Right kidney (tissue), 9 donors: ENCODE results near the gene TM9SF3.

ENCODE experiments used
- DNase-seq: peaks from one replicate; pipeline ENCODE4 v3.0.0-alpha.2; 2016
- long read RNA-seq, 8 donors: transcript quantifications; one replicate each; lab custom pipeline, GENCODE V29; 2026

The TM9SF3 gene
- long read RNA-seq, donor 1, full-length matches to known transcripts: 28 of 37 reads
- long read RNA-seq, donor 1, partial matches to known transcripts: 9 of 37 reads
- long read RNA-seq, donor 1, other reads (novel, unspliced or antisense): 0 of 37 reads
- long read RNA-seq, donor 2, full-length matches to known transcripts: 35 of 42 reads
- long read RNA-seq, donor 2, partial matches to known transcripts: 7 of 42 reads
- long read RNA-seq, donor 2, other reads (novel, unspliced or antisense): 0 of 42 reads
- long read RNA-seq, donor 3, full-length matches to known transcripts: 26 of 26 reads
- long read RNA-seq, donor 3, partial matches to known transcripts: 0 of 26 reads
- long read RNA-seq, donor 3, other reads (novel, unspliced or antisense): 0 of 26 reads
- long read RNA-seq, donor 4, full-length matches to known transcripts: 44 of 64 reads
- long read RNA-seq, donor 4, partial matches to known transcripts: 20 of 64 reads
- long read RNA-seq, donor 4, other reads (novel, unspliced or antisense): 0 of 64 reads
- long read RNA-seq, donor 5, full-length matches to known transcripts: 44 of 59 reads
- long read RNA-seq, donor 5, partial matches to known transcripts: 15 of 59 reads
- long read RNA-seq, donor 5, other reads (novel, unspliced or antisense): 0 of 59 reads
- long read RNA-seq, donor 6, full-length matches to known transcripts: 32 of 53 reads
- long read RNA-seq, donor 6, partial matches to known transcripts: 21 of 53 reads
- long read RNA-seq, donor 6, other reads (novel, unspliced or antisense): 0 of 53 reads
- long read RNA-seq, donor 7, full-length matches to known transcripts: 53 of 85 reads
- long read RNA-seq, donor 7, partial matches to known transcripts: 32 of 85 reads
- long read RNA-seq, donor 7, other reads (novel, unspliced or antisense): 0 of 85 reads
- long read RNA-seq, donor 8, full-length matches to known transcripts: 44 of 49 reads
- long read RNA-seq, donor 8, partial matches to known transcripts: 5 of 49 reads
- long read RNA-seq, donor 8, other reads (novel, unspliced or antisense): 0 of 49 reads

DNA sequence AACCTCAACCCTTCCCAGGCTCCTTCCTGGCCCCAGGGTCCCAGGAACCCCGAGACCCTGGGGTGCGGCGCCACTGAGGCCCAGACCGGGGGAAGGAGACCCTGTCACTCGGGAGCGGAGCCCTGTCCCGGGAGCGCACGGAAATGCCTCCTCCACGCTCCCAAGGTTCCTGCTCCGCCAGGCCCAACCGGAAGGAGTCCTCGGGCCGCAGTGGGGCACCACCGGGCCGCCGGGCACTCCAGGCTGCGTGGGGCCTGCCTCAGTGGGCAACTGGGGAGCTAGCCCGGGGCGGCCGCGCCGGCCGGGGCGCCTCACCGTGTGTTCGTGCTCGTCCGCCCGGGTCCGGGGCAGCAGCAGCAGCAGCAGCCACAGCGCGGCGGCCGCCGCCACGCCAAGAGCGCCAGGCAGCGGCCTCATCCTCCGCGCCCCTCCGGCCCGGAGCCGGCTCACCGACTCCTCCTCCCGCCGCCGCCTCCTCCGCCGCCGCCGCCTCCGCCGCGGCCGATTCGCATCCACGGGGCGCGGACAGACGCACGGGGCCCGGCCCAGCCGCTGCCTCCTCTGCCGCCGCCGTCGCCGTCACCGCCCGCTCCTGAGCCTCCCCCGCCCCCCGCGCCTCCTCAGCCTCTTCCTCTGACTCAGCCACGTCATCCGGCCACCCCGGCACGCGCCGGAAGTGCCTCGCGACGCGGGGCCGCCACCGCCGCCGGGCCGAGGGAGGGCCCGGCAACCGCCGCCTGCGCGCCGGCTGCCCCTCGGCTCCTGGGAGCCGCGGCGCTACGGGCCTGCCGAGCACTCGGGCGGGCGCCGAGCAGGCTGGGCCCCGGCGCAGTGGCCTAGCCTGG, at the start of gene TM9SF3:
TSS of gene TM9SF3 (minus strand) at position 594 of the 845 bp plus-strand sequence. CDS start at position 417, 177 bp downstream.
- peak; percentile 91 for DNase-seq

- DNase-seq: no peak
Observed at GRCh38 chr10:96636551-96636950, 49.7 kb upstream of the TM9SF3 start.

DNA sequence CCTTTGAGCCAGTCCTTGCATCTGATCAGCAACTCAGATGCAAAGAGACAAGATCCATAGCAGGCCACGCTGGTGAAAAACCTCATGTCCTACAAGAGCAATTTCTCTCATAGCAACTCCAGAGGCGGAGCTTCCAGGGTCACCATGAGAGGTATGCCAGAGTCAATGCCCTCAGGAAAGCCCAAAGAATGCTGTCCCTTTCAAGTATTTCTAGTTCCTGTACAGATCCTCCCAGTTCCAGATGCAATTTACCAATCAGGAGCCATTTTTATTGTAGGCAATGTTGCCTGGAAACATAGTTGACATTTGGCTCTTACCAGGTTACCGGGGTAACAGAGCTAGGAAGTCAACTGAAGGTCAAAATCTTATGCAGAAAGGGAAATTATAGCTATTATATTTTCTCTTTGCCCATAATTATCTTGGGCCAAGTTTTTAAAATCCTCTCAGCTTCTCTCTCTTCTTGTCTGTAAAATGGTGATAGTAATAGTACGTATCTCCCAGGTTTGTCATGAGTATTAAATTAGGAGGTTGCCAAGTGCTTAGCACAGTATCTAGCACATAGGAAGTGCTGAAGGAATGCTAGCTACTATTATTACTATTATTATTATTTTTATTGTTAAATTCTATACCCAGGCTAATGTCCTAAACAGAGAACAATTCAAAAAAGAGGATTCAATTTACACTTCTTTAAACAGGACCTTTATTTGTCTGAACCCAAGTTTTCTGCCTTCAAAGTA, 46.3 kb upstream of the TM9SF3 start:
- DNase-seq: no peak

DNA sequence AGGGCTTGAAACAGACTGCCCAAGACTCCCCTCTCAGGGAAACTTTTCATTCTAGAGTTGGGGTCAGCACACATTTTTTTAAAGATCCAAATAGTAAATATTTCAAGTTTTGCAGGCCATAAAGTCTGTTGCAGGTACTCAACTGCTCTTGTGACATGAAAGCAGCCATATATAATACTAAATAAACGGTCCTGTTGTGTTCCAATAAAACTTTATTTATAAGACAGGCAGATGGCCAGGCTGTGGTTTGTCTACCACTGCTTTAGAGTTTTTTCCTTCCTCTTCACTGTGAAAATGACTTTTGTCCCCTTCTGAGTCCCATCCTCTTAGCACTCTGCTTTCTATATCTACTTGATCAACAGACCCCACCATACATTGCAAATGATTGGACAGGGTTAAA, 40.5 kb upstream of the TM9SF3 start:
- no peak for DNase-seq

- DNase-seq: no peak
Observed at GRCh38 chr10:96626795-96627194, 40.0 kb upstream of the TM9SF3 start.

- no peak for DNase-seq
Observed at GRCh38 chr10:96625173-96625572, 38.4 kb upstream of the TM9SF3 start.

DNA sequence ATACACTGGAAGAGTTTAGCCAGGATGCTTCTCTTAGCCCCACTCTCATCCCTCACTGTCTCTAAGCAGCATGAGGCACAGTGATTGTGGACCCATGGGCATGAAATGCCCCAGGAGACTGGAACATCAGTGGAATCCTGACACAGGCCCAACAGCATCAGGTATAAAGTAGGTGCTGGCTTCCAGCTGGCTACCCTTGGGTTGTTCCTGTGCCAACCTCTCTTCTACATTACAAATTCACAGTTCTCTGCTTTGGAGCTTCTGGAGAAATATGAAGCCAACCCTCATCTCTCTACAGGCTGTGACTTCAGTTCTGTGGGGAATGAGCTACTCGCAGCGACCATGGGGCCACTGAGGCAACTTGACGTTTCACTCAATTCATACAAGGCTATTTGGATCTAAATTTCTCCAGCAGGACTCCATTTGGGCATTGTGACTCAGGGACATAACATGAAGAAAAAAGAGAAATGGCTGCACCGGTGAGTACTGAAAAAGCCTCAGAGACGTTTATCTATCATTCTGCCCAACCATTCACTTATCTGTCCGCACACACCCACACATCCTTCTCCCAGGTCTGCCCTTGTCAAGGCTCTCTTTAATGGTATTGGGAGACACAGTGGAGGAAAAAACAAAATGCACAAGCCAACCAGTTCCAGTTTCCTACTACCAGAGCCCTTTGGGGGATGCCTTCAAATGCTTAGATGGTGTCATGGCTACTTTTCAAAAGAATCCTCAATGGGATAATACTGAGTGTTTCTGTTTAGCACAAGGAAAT, 35.4 kb upstream of the TM9SF3 start:
- DNase-seq: no peak

DNA sequence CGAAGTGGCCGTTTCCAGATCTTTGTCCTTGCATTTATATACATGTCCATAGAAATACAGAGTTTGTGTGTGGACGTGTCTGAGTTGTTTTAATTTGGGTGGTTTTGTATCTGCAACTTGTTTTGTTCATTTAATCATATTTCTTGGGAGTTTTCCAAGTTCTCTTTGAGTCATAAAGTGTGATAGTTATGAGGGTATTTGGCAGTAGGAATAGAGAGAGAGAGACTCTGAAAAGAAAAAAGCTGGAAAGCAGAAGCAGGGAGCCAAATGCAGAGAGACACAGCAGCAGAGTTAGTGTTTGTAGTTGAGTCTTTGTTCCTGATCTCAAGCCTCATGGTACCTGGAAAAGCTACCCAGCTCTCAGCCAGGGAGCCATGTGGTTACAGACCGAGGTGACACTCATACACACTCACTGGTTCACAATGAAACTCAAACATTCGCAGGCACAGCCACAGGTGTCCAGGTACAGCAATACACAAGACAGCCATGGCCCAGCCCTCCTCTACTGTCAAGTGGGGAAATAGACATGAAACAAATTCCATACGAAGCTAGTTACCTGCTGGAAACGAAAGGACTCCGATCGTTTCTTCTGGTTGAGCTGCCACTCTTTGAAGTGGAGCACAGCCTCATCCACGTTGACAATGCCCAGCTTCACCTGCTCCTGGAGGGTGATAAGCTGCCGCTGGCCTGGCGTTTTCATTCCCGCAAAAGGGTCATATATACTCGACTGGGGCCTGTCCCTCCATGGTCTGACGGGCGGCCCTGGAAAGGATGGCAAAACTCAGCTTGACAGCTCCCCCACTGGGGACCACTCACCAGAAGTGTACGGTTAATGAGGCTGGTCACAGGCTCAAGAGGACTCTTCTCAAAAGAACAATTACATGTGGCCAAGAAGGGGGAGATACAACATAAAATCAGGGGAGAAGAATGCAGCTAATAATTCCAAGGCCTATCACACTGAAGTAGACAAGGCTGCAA, 33.3 kb upstream of the TM9SF3 start:
- no peak for DNase-seq

- DNase-seq: no peak
Observed at GRCh38 chr10:96619120-96619519, 32.3 kb upstream of the TM9SF3 start.

DNA sequence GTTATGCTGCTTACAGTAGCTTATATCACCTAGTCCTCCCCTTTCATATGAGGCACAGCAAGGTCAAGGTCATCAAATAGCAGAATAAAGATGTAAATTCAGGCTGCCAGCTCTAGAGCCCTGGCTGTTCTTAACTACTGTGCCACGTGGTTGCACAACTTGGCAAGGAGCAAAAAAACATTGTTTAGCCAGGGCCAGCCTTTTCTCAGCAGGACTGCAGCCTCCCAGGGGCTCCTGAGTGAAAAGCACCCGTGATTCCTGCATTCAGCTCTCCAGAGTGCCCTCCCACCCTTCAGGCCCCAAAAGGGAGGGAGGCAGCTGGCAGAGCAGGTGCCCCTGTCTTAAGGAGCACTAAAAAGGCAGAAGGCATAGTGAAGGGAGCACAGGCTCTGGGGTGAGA, 31.8 kb upstream of the TM9SF3 start:
- no peak for DNase-seq

- no peak for DNase-seq
Observed at GRCh38 chr10:96616961-96617360, 30.1 kb upstream of the TM9SF3 start.

GRCh38 chr10:96614515-96614914, 27.7 kb upstream of the TM9SF3 start:
- DNase-seq: no peak

DNA sequence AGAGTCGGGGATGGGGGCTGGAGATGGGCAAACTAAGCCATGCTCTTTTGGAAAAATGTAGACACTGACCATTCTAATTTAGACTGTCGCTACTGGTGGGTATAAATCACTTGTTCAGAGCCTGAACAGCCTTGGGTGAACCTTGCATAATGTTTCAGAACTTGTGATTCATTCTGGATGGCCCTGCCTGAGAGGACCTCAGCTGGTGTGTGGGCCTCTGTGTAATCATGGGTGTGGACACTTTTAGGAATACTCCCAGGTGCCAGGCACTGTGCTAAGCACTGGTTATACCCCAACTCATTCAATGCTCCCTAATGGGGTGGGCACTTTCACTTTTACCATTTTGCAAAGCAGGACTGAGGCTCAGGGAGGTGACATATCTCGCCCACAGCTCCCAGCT, 26.8 kb upstream of the TM9SF3 start:
- no peak for DNase-seq

DNA sequence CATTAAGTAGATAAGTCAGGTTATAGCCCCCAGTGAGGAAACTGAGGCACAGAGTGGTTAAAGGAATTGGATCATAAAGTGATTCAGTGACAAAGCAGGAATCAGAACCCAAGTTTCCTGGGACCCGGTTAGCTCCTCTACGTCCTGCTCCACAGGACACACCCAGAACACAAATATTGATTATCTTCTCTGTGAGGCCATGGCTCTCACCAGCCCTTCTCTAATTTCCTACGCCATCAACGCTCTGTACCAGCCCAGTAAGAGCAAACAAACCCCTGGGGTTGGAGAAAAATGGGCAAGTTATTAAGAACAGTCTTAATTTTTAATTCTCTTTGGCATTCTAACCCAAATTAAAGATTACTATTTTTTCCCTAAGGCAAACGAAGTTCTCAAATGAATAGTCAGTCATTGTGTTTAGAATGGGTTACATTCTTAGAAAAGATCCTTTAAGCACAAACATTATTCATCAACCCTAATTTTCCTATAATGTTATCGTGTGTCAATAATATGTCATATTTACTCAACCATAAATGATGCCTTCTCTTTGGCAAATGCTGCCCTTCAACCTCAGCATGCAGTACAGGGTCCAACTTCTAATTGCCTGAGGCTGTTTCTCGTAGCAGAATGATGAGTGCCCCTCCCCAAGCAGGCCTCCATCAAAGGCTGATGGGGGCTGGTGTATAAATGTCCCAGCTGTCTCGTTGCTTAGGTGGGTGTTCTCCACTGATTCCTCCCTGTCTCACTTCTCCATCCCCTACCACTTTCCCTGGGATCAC, 25.4 kb upstream of the TM9SF3 start:
- DNase-seq: no peak

DNA sequence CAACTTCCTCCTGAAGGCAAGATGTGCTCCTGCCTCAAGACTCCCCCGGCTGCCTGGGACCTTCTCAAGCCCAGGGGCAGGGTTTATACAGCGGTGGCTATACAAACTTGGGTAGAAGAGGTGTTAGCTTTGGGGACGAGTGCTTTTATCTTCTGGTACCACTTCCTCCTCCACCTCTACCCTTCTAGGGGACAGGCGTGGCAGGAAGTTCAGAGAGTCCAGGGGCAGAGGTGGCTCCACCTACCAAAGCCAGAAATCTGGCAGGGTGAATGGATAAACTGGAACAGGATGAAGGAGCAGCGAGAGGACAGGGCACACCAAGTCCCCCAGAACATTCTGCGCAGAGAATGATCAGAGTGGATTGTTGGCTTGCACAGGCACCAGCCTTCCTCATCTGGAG, 24.0 kb upstream of the TM9SF3 start:
- no peak for DNase-seq

- DNase-seq: no peak
Observed at GRCh38 chr10:96609510-96609909, 22.7 kb upstream of the TM9SF3 start.

DNA sequence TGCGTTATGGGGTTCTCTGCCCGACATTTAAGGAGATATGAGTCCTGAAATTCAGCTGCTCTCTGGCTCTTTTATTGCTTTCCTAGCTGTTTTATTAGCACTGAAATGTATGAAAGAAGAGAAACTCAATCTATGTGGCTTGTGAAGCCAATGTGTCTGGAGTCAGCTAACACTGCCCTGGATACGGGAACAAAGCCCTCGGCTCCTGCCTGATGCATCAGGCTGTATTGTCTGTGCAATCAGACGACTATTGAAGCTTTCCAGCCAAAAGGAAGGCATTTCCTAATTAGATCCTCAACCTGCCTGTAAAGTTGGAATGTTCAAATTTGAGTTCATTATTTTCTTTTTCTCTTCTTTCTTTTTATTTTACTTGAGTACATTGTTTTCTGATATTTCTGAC, 22.0 kb upstream of the TM9SF3 start:
- no peak for DNase-seq

DNA sequence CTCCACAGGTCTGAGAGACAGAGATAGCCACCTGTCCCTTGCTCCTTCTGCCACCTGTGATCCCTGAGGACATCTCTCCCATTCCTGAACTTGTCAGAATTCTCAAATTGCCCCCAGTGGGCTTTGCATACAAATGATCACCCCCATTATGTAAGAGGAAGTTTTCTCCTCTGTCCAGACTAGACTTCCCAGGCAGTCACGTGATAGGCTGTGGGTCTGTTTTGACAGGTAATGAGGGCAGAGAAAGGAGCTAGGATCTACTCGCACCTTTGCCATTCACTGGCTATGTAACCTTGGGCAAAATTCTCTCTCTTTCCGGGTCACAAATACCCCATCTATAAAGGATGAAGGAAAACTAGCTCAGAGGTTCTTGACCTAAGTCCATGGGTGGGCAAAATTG, 21.4 kb upstream of the TM9SF3 start:
- no peak for DNase-seq

DNA sequence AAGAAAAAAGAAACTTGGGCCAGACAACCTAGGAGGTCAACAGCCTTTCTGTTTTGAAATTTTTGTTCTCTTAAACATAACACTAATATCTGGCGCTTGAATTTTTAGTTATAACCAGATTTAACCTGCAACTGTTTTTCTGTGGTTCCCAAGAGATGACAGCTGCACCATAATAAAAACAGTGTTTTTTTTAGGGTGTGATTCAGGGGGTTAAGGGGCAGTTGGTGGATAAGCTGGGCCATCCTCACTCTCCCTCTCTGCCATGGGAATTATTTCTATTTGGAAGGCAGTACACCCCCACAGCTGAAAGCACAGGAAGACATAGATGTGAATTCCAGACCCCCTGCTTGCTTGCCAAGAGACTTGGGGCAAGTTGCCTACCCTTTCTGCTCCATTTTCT, 20.1 kb upstream of the TM9SF3 start:
- no peak for DNase-seq
